ENCODE results near the gene FOXRED2. TPM values are rescaled to one million over a fixed set of nuclear protein-coding genes. Genes with fewer than 3 reads are reported as not detected.

FOXRED2 gene
- total RNA-seq, 1 donor from 2014 or later: 39.8 TPM

GRCh38 chr22:36481393-36482168 lies 25.3 kb downstream of the FOXRED2 start, which contains the start of gene TXN2:
Gene TXN2, minus strand, starts transcription at chr22:36481640. Its CDS starts 803 bp downstream, at chr22:36480837.
- no peaks in the 10 kb centered on the region for H3K9me3 Mint-ChIP-seq
- H3K4me1 Mint-ChIP-seq: peaks cover 23% of the 10 kb centered on the region
- no peaks in the 10 kb centered on the region for H3K27me3 Mint-ChIP-seq (ENCODE audit: low read depth)
- H3K36me3 Mint-ChIP-seq: peaks cover 17% of the 10 kb centered on the region
- peak; percentile 90 to 95 for DNase-seq (ENCODE audit: low spot score in 2 of 2, unreplicated experiment in 2 of 2)
- H3K4me3 Mint-ChIP-seq: peak within 1 kb of the TSS; percentile 90
- TF ChIP-seq, protein P1, sequence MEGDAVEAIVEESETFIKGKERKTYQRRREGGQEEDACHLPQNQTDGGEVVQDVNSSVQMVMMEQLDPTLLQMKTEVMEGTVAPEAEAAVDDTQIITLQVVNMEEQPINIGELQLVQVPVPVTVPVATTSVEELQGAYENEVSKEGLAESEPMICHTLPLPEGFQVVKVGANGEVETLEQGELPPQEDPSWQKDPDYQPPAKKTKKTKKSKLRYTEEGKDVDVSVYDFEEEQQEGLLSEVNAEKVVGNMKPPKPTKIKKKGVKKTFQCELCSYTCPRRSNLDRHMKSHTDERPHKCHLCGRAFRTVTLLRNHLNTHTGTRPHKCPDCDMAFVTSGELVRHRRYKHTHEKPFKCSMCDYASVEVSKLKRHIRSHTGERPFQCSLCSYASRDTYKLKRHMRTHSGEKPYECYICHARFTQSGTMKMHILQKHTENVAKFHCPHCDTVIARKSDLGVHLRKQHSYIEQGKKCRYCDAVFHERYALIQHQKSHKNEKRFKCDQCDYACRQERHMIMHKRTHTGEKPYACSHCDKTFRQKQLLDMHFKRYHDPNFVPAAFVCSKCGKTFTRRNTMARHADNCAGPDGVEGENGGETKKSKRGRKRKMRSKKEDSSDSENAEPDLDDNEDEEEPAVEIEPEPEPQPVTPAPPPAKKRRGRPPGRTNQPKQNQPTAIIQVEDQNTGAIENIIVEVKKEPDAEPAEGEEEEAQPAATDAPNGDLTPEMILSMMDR (IDR thresholded peaks at IDR 0.05; ENCODE audit: unreplicated experiment): no peak
- H3K27ac Mint-ChIP-seq: peak within 1 kb of the TSS; percentile 98

- Mint-ChIP-seq H3K9me3 (no peaks in the 10 kb centered on the region), H3K27ac (peak overlapping the region; percentile 98), H3K4me3 (peak overlapping the region; percentile 90), H3K27me3 (ENCODE audit: low read depth) (no peaks in the 10 kb centered on the region), H3K4me1 (peaks cover 23% of the 10 kb centered on the region), H3K36me3 (peaks cover 15% of the 10 kb centered on the region)
- DNase-seq (ENCODE audit: low spot score in 2 of 2, unreplicated experiment in 2 of 2): no peak
- TF ChIP-seq, protein P1 (IDR thresholded peaks at IDR 0.05; ENCODE audit: unreplicated experiment): no peak
Measured at GRCh38 chr22:36480941-36481392, 25.9 kb downstream of the FOXRED2 start.

DNA sequence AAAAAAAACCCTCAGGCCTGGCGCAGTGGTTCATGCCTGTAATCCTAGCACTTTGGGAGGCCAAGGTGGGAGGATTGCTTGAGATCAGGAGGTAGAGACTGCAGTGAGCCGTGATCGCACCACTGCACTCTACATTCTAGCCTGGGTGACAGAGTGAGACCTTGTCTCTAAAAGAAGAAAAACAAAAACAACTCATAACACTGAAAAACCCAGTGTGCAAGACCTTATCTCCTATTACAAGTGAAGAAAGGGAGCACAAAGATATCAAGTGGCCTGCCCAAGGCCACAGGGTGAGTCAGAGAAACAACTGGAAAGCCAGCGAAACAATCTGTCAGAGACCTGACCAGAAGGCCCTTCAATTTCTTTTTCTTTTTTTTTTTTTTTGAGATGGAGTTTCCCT lies 27.9 kb downstream of the FOXRED2 start:
- Mint-ChIP-seq H3K4me1 (peaks cover 12% of the 10 kb centered on the region), H3K4me3 (no peak overlapping the region), H3K9me3 (no peaks in the 10 kb centered on the region), H3K27me3 (ENCODE audit: low read depth) (no peaks in the 10 kb centered on the region), H3K27ac (no peak overlapping the region), H3K36me3 (peaks cover 20% of the 10 kb centered on the region)
- DNase-seq (ENCODE audit: low spot score in 2 of 2, unreplicated experiment in 2 of 2): no peak
- TF ChIP-seq, protein P1 (IDR thresholded peaks at IDR 0.05; ENCODE audit: unreplicated experiment): no peak

DNA sequence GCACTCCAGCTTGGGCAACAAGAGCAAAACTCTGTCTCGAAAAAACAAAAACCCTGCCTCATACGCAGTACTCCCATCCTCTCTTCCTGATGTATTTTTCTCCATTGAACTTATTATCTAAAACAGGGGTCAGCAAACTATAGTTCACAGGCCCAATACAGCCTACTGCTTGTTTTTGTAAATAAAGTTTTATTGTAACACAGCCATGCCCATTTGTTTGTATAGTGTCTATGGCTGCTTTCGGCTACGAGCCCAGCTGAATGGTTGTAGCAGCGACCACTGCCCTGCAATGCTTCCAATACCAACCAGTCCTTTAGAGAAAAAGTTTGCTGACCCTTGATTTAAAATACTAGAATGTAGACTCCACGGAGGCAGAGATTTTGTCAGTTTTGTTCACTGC lies 31.5 kb downstream of the FOXRED2 start:
- no peak overlapping the region for H3K27ac Mint-ChIP-seq
- H3K27me3 Mint-ChIP-seq (ENCODE audit: low read depth): no peaks in the 10 kb centered on the region
- no peak for DNase-seq (ENCODE audit: low spot score in 2 of 2, unreplicated experiment in 2 of 2)
- no peak overlapping the region for H3K4me3 Mint-ChIP-seq
- peaks cover 2% of the 10 kb centered on the region for H3K4me1 Mint-ChIP-seq
- TF ChIP-seq, protein P1 (IDR thresholded peaks at IDR 0.05; ENCODE audit: unreplicated experiment): no peak
- no peaks in the 10 kb centered on the region for H3K9me3 Mint-ChIP-seq
- peaks cover 25% of the 10 kb centered on the region for H3K36me3 Mint-ChIP-seq

GRCh38 chr22:36472689-36473088 lies 34.2 kb downstream of the FOXRED2 start:
- H3K27me3 Mint-ChIP-seq (ENCODE audit: low read depth): no peaks in the 10 kb centered on the region
- TF ChIP-seq, protein P1 (IDR thresholded peaks at IDR 0.05; ENCODE audit: unreplicated experiment): no peak
- H3K4me1 Mint-ChIP-seq: peaks cover 4% of the 10 kb centered on the region
- H3K9me3 Mint-ChIP-seq: no peaks in the 10 kb centered on the region
- H3K4me3 Mint-ChIP-seq: no peak overlapping the region
- no peak overlapping the region for H3K27ac Mint-ChIP-seq
- peaks cover 22% of the 10 kb centered on the region for H3K36me3 Mint-ChIP-seq
- no peak for DNase-seq (ENCODE audit: low spot score in 2 of 2, unreplicated experiment in 2 of 2)

Measured in mesothelial cell of epicardium (in vitro differentiated cells).